SU-DHL-6 (cell line): Measurements from ENCODE around the gene LPCAT2.

Experiments used
- EZH2phosphoT487 ChIP-seq: fragments of 200-600 bp; sonication (generic), shearing (Covaris generic); conservative IDR thresholded peaks from 2 replicates; pipeline ENCODE4 v1.6.1; 2018; ENCODE audit warnings: mild to moderate bottlenecking, antibody characterized with exemption, low read length, moderate library complexity, mixed read lengths
- TF ChIP-seq, protein P1 (sequence below): fragments of 200-600 bp; sonication (generic); IDR thresholded peaks from one replicate; pipeline ENCODE4 v1.5.1; 2017; ENCODE audit warnings: antibody characterized with exemption, mild to moderate bottlenecking, low read length, moderate library complexity; ENCODE audit not compliant: insufficient read depth, poor library complexity, severe bottlenecking

DNA sequence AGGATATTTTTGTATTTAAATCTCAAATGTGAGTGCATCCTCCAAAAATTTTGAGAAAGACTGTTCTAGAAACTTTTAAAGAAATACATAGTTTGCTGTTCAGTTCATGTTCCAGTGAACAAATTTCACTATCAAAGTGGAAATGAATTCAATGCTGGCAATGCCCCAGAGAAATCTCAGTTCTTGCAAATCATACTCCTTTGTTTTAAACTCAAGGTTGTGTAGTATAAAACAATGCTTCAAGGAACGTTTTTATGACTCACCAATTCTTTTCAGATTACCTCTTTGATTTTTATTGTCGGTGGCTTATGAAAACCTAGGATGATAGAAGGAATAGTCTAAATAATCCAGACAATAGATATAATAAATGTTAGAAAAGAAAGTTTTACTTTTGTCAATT is 17.6 kb downstream of the LPCAT2 start:
- TF ChIP-seq, protein P1, sequence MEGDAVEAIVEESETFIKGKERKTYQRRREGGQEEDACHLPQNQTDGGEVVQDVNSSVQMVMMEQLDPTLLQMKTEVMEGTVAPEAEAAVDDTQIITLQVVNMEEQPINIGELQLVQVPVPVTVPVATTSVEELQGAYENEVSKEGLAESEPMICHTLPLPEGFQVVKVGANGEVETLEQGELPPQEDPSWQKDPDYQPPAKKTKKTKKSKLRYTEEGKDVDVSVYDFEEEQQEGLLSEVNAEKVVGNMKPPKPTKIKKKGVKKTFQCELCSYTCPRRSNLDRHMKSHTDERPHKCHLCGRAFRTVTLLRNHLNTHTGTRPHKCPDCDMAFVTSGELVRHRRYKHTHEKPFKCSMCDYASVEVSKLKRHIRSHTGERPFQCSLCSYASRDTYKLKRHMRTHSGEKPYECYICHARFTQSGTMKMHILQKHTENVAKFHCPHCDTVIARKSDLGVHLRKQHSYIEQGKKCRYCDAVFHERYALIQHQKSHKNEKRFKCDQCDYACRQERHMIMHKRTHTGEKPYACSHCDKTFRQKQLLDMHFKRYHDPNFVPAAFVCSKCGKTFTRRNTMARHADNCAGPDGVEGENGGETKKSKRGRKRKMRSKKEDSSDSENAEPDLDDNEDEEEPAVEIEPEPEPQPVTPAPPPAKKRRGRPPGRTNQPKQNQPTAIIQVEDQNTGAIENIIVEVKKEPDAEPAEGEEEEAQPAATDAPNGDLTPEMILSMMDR = no peak
- no peak for TF ChIP-seq EZH2phosphoT487
